HL-60/S4 (cell line): ENCODE measurements around the gene SORL1.

Experiments
- in situ Hi-C: fragments of 300-500 bp; cut with MboI; formaldehyde crosslinking; loops from 2 replicates; pipeline ENCODE4 v1.14.3; 2022; ENCODE audit warnings: low sequenced_read_pairs

Gene SORL1

DNA sequence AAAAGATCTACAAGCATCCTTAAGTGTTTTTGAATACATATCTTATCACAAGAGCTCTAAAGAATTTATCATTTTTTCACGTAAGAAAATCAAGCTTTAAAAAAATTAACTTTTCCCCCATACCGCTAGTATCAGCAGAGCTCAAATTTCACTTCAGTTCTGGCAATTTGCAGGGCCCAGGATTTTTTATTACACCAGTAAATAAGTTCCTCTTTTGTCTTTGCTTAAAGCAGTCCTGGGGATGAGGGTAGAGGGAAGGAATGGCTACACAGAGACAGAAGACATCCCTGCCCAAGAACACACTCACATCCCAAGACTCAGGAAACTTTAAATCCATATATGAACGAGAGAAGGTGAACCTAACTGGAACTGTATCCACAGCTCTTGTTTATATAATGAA lies 22.6 kb upstream of the SORL1 start:
- in situ Hi-C loops, result no loop called here

DNA sequence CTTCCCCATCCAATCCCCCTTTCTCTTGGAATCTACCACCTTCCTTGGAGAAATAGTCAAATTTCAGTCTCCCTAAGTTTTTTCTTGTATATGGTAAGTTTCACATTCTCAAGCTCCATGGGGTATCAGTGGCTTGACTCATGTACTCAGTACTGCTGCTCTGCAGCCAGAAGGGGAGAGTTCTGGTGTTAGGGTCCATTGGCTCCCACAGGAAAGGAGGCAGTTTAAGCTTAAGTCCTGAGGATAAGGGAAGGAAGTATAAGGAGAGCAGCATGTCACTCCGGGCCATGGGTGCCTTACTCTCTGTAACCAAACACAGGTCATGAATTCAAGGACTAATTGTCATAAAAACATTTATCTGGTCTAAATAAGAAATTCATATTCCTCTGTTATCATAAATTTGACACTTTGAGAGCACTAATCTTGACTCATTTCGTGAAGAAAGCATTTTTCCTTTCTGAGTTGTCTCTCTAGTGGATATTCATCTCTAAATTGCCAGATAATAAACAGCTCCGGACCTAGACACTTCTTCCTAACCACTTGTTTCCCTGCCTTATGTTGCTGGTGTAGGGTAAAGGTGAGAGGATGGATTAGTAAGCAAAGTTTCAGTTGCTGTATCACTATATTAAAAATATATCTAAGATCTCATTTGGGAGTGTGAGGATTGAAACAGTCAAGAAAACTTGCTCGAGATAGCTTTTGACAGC lies 20.1 kb upstream of the SORL1 start:
- in situ Hi-C loops, result no loop called here

DNA sequence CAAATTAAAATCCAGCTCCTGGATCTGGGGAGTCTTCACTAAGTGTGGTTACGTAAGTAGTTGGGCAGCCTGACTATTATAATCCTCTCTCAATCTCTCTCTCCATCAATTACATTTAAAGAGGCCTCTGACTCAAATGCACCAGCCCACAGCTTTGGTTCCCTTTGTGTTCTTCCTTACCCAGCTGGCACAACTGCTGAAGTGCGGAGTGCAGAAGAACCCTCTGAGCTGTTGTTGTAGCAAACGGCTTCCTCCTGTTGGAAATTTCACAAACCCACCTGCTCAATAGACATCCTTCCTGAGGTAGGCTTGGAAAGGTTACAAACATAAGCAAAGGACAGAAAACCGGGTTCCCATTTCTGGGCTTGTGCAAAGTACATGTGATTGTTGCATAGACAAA lies 17.0 kb upstream of the SORL1 start:
- in situ Hi-C loops, result no loop called here

DNA sequence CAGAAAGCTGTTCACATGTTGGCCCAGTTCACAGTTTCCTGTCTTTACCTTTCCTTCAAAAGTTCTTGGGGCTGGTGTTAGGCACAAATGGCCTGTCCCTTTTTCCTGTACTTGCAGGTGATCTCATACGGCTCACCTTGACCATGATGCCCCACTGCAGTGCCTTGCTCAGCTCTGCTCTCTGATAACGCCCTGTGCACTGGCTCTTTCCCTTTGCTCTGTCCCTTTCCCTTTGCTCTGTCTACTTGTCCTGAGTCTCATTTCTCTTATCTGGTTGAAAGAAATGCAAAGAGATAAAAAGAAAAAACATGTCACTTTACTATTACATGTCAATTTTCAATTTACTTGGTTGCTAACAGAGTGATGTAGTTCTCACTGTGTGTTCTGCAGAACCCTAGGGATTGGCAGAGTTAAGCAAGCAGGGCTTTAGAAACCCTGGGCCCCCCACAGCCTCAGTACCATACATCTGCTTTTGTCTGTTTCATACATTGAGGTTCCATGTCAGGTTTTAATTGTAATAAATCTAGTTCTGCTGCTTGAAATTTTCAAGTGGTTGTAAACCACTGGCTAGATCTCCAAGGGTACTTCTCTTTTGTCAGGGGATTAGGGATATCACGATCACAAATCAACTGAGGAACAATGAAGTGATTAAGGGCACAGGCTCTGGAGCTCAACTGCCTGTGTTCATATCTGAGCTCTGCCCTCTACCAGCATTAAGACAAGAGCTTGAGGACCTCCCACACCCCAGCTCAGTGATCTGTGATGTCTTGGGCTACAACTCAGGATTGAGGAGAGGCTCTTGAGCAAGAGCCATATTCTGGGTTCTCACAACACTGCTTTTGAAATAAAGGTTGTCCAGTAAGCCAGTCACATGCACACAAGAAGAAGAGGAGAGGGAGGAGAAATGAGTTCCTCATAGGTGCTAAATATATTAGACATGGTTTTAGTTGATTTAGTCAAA lies 16.3 kb upstream of the SORL1 start:
- in situ Hi-C loops, result no loop called here

DNA sequence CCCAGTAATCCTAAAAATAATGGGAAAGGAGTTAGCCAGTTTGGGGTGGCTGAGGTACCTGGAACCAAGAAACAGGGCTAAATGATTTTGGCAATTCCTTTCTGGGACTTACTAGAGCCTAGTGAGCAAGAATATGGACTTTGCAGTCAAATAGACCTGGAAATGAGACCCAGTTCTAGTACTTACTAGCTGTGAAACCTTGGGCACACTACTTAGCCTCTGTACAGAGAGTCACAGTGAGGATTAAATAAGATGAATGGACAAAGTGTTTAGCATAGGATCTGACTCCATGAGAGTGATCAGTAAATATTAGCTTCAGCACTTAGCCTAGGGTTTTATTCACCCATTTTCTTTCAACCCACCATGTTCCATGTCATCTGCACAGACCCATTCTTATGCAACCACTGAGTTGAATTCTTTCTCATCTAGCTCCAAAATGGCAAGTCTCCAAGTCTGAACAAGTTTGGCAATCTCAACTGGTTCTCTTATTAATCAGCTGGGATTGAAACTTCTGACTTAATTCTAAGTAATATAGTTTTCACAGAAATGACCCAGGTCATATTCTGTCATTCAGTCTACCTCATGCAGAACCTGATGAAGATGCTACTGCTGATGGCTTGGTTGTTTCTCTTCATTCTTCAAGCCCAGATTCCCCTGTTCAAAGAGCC lies 15.0 kb upstream of the SORL1 start:
- in situ Hi-C loops, result no loop called here

DNA sequence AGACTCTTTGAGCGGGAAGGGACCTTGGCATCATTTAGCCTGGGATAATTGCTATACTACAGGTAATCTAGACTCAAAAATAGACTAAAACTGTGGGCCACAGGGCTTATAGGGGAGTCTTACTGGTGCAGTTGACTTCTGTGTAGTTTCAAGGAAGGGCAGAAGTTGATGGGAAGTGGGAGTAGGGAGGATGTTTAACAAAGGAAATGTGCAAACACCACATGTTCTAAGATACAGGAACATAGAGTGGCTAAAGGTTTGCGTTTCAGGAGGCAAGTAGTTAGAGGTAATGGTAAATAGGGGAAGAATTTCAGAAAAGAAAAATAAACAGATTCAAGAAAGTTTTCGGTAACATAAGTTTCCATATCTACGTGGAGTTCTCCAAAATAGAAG lies 14.4 kb upstream of the SORL1 start:
- in situ Hi-C loops, result no loop called here

DNA sequence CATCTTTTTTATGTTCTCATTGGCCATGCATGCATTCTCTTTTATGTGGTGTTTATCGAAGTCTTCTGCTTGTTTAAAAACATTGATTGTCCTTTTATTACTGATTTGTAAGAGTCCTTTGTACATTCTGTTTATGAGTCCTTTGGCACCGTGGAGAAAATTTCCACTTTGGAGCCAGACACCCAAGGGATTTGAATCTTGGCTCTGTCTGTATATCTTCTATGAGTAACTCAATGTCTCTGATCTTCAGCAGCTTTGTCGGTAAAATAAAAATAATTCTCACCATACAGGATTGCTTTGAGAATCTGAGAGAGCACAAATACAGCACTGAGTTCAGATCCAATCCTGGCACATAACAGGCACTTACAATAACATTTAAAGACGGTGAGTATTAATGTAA lies 12.8 kb upstream of the SORL1 start:
- in situ Hi-C loops, result no loop called here

DNA sequence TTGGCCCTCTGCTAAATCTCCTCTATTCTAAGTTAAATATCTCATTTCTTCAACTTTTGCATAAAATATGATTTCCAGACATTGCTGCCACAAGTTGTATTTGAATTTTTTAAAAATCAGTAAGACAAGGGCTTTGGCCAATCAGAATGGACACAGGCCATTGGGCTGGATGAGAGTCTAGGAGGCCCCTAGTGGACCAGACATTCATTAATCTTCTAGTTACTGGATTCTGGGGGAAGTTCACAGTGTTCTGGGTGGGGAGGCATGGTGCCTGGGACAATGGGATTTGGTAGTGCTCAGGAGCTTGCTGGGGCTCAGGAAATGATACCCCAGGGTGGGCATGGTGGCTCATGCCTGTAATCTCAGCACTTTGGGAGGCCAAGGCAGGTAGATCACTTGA lies 12.4 kb upstream of the SORL1 start:
- in situ Hi-C loops, result loop anchor here (10.0 kb wide), 1 partner anchor 115 kb away; no protein-coding TSS in a partner anchor

DNA sequence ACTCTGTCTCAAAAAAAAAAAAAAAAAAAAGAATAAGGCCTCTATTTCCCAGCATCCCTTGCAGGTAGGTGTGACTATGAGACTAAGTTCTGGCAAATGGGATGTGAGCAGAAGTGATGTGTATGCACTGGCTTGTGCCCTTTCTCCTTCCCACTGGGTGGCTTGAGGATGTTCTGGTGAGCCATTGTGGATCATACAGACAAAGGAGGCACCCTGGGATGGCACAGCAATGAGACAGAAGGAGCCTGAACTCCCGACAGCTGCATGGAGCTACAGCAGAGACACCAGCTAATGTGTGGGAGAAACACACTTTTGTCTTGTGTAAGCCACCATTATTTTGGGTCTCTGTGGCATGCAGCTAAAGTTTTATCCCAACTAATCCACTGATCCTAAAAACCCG lies 10.6 kb upstream of the SORL1 start:
- in situ Hi-C loops, result loop anchor here (10.0 kb wide), 1 partner anchor 117 kb away; no protein-coding TSS in a partner anchor

DNA sequence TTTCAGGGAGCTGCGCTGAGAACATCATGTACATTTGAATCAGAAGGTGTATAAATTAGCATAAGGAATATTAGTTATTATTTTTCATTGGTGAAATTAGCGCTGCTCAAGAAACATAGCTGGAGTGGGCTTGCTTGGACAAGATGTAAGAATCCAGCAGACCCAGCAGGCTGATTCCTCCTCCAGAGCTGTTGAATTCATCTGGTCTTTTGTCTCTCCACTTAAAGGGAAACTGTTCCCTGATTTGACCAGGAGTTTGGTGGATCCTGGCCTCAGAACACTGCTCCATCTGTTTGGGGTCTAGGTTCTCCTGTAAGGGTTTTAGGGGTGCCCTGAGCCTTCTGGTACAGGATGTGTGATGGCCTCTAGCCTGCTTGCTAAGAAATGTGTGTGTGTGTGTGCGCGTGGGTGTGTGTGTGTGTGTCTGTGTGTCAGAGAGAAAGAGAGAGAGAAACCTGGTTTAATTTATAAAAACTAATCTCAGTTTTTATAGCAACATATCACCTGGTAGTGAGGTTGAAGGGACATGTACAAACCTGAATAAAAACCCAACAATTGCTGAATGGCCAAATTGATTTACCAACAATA lies 8.3 kb upstream of the SORL1 start:
- in situ Hi-C loops, result loop anchor here (10.0 kb wide), 1 partner anchor 119 kb away; no protein-coding TSS in a partner anchor

DNA sequence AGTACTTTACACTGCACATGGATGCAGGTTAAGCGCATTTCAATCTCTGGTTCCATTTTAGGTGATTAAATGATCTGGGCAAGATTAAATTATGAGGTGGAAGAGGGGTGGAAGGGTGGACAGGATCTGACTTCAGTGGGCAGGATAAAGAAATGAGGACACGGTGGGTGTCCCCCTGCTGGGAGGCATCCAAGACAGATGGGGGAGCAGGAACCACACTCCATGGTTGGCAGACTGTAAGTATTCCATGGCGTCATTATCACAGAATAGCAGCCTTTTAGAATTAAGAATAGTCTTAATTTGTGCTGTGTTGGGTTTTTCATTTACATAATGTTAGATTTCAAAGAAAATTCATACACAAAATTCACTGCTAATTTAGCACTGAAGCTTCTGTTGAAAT lies 7.6 kb upstream of the SORL1 start:
- in situ Hi-C loops, result loop anchor here (10.0 kb wide), 1 partner anchor 120 kb away; no protein-coding TSS in a partner anchor

DNA sequence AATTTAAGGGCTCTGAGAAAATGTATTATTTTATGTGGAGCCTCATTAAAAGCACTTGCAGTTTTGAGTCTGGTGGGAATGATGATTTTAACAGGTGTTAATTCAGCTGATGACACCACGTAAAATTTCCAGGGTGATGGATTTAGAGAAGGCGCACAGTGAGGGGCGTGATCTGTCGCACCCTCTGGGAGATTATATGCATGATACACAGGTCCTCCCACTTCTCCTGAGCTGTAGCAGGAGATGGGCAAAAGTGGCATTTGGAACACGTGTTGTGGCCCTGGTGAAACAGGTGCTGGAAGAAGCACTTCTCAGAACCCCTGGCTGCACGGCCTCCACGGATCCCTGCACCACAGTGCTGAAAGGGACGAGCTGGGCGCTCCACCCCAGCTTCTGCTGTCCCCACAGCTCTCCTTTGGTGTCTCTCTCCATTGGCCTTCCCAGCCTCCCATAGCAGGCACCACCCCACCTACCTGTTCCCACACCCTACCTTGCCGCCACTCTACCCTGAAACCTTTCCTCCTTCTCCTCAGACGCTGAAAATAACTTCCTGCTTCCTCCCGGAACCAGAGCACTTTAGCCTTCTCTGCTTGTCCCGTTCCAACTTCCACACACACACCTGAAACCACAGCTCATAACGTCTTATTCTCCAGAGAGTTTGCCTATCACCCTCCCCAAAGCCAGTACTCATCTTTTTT lies 6.9 kb upstream of the SORL1 start:
- in situ Hi-C loops, result loop anchor here (10.0 kb wide), 1 partner anchor 120 kb away; no protein-coding TSS in a partner anchor

DNA sequence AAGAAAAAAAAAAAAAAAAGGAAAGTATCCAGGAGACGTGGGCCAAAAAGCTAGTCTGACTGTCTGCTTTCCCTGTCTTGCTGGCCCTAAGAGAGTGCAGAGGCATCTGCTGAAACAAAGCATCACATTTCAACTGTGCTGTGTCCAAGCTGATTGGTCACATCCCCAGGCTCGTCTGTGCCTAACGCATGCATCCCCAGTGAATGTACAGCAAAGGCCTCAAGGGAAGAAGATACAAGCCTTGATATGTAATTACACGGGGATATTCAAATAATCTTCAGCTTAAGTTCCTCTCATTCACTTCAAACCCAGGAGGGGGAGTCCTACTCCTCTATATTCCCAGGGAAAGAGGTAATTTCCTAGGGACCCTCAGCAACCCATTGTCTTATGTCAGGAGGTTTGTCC lies 5.4 kb upstream of the SORL1 start:
- in situ Hi-C loops, result loop anchor here (10.0 kb wide), 1 partner anchor 122 kb away; no protein-coding TSS in a partner anchor

DNA sequence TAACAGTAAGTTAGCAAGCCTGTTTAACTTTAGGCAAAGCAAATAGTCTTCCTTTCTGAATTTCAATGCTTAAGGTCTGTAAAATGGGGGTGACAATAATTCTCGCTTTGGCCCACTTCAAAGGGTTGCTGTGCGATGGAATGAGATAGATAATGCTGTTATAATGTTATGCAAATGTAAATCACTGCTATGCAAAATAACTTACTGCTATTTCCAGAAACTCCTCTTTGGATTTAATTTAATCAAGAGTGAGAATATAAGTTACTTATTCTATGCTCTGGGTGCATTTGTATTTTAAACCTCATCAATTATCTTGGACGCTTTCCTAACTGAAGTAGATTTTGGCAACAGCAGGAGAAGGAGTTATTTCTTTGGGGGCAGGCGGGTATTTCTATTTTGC lies 4.1 kb upstream of the SORL1 start:
- in situ Hi-C loops, result loop anchor here (10.0 kb wide), 1 partner anchor 123 kb away; no protein-coding TSS in a partner anchor

DNA sequence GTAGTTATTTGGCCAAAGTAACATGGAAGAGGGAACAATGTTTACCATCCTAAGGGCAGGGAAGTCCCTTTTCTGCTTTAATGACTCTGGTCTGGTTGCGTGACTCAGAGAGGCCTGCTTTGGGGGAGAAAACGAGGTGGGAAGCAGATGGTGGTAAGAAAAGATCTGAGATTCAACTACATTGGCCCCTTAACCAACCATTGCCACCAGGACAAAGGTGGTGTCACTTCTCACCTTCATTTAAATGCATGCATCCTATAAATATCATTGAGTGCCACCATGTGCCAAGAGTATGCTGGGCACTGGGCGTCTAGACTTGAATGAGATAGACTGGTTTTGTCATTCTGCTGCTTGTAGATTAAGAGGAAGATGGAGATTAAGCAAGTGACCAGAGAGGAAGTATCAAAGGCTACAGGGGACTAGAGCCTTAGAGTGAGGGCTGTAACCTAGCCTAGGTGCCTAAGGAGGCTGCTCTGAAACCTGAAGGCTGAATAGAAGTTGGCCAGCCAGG lies 3.6 kb upstream of the SORL1 start:
- in situ Hi-C loops, result loop anchor here (10.0 kb wide), 1 partner anchor 124 kb away; no protein-coding TSS in a partner anchor

DNA sequence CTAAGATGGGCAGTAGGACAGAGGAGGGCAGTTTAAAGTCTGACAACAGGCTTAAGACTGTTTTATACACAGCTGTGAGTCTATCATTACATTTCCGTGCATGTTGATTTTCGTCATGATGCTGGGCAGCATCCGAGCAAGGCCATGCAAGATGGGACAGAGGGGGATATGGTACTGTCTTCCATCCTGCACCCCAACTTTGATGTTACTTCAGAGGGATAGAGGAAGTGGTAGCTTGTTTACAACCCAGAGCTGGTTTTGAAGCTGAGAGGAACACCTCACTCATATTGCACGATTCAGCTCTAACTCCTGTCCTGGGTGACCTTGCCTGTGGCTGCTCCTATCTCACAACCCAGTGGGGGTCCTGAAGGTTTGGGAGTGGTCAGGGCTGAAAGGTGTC lies 3.0 kb upstream of the SORL1 start:
- in situ Hi-C loops, result loop anchor here (10.0 kb wide), 1 partner anchor 124 kb away; no protein-coding TSS in a partner anchor

DNA sequence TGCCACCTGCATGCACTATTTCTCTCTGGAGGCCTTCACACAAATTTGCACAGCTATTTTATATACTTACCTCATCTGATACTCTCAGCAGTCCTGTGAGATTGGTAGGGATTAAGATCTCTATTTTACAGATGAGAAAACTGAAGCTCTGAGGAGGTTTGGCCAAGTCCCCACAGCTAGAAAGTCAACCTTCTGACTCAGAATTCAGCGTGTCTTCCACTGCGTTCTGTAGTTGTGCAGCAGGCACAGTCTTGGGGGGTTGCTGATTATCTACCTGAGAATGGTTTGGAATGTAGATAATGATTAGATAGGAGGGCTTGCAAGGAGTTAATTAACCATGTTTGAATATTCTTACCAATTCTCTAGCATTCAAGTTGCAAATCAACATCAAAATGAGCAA lies 2.5 kb upstream of the SORL1 start:
- in situ Hi-C loops, result loop anchor here (10.0 kb wide), 1 partner anchor 125 kb away; no protein-coding TSS in a partner anchor

DNA sequence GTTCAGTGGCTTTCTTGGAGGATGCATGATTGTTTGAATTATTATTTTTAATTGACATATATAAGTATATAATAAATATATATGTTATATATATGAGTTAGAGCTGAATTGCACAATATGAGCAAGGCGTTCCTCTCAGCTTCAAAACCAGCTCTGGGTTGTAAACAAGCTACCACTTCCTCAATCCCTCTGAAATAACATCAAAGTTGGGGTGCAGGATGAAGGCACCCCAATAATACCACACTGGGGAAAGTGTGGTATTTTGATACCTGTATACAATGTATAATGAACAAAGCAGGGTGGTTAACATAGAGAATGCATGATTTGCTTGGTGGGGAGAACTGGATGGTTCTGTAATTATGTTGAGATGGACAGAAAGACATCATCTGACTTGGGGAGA lies 1.7 kb upstream of the SORL1 start:
- in situ Hi-C loops, result no loop called here

DNA sequence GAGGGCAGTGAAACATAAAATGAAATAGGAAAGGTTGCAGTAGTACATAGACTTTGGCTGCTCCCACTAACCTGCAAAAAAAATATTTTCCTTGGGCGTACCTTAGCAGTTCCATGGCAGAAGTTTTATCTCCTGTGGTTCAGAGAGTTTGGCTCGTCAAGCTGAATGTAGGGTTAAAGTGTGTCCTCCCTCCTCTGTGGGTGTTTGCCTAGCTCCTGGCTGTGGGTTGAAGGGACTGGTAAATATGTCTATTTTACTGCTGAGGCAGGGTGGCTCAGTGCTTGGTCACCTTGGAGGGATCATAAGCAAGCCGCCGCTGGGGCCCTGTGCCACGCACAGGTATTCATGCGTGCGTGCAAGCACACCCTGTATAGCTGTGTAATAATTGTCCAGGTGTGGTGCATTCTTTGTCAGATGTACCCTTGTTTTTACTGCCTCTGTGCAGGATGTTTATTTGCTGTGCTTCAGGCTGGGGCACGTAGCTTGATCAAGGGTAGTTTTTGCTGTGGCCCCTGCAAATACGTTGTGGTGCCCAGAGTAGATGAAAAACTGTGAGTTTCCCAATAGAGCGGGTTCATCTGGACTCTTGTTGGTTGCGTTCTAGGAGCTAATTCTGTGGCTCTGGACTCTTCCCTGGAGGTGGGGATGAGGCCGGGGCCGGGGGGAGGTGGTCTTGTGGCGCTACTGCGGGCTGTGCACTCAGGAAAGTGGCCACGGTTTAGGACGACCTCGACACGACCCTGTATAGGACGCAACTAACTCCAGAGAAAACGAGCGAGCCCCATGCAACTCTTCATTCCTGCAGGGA lies 732 bp upstream of the SORL1 start:
- in situ Hi-C loops, result no loop called here
